Measurements from ENCODE around the gene FASTK.

- TF ChIP-seq SIN3A (IDR thresholded peaks at IDR 0.05; ENCODE audit: borderline replicate concordance, insufficient read depth, low read depth, low read length) (no peak), CTCF (IDR thresholded peaks at IDR 0.05) (no peak)
These were observed 43.9 kb upstream of the FASTK start for GRCh38 chr7:151124481-151124880.
